H9 (cell line): ENCODE measurements around the gene ZNRF2. TPM values are rescaled to one million over a fixed set of nuclear protein-coding genes. Genes with fewer than 3 reads are reported as not detected.

ENCODE experiments used
- DNase-seq: peaks from one replicate; pipeline ENCODE4 v3.0.0-alpha.2; 2017
- H2AFZ ChIP-seq: one replicate; pipeline ENCODE4 v1.6.1; 2013; ENCODE audit warnings: mild to moderate bottlenecking, low read length, control low read depth, moderate library complexity
- H2AK5ac ChIP-seq: 2 replicates; pipeline ENCODE4 v1.6.1; 2013; ENCODE audit warnings: low read length, control low read depth, mixed read lengths; ENCODE audit not compliant: insufficient read length
- H2BK120ac ChIP-seq: one replicate; pipeline ENCODE4 v1.6.1; 2013; ENCODE audit warnings: low read depth, mild to moderate bottlenecking, low read length, control low read depth, inconsistent platforms; ENCODE audit not compliant: poor library complexity, severe bottlenecking
- H2BK12ac ChIP-seq: 2 replicates; pipeline ENCODE4 v1.6.1; 2013; ENCODE audit warnings: low read length, control low read depth, mixed read lengths, low read depth; ENCODE audit not compliant: insufficient read length
- H2BK15ac ChIP-seq: 2 replicates; pipeline ENCODE4 v1.6.1; 2013; ENCODE audit warnings: low read depth, low read length, control low read depth
- H2BK20ac ChIP-seq: one replicate; pipeline ENCODE4 v1.6.1; 2013; ENCODE audit warnings: low read depth, mild to moderate bottlenecking, low read length, control low read depth, inconsistent platforms; ENCODE audit not compliant: poor library complexity, severe bottlenecking
- H2BK5ac ChIP-seq: 2 replicates; pipeline ENCODE4 v1.6.1; 2013; ENCODE audit warnings: low read length, control low read depth, mixed read lengths; ENCODE audit not compliant: insufficient read length
- H3K14ac ChIP-seq: 2 replicates; pipeline ENCODE4 v1.6.1; 2013; ENCODE audit warnings: low read length, control low read depth; ENCODE audit not compliant: insufficient read depth
- H3K18ac ChIP-seq: 2 replicates; pipeline ENCODE4 v1.6.1; 2013; ENCODE audit warnings: low read depth, mild to moderate bottlenecking, mixed read lengths, low read length, control low read depth; ENCODE audit not compliant: insufficient read length
- H3K23ac ChIP-seq: 2 replicates; pipeline ENCODE4 v1.6.1; 2013; ENCODE audit warnings: low read length, control low read depth, mixed read lengths, low read depth; ENCODE audit not compliant: insufficient read length
- H3K23me2 ChIP-seq: 2 replicates; pipeline ENCODE4 v1.6.1; 2013; ENCODE audit warnings: low read depth, mild to moderate bottlenecking, mixed read lengths, low read length, control low read depth; ENCODE audit not compliant: insufficient read length, poor library complexity, severe bottlenecking
- H3K27ac ChIP-seq: 2 replicates; pipeline ENCODE4 v1.5.1; 2013; ENCODE audit warnings: low read length, control low read depth, mixed read lengths, low read depth; ENCODE audit not compliant: insufficient read length
- H3K27me3 ChIP-seq: 2 replicates; pipeline ENCODE4 v1.6.1; 2013; ENCODE audit warnings: low read length, control low read depth, inconsistent platforms; ENCODE audit not compliant: insufficient read depth
- H3K4ac ChIP-seq: 2 replicates; pipeline ENCODE4 v1.6.1; 2013; ENCODE audit warnings: low read depth, mild to moderate bottlenecking, control low read depth, inconsistent platforms, low read length, moderate library complexity
- H3K4me1 ChIP-seq: 2 replicates; pipeline ENCODE4 v1.6.1; 2013; ENCODE audit warnings: low read length, control low read depth, inconsistent platforms; ENCODE audit not compliant: insufficient read depth
- H3K4me2 ChIP-seq: 2 replicates; pipeline ENCODE4 v1.6.1; 2013; ENCODE audit warnings: low read length, control low read depth, mixed read lengths; ENCODE audit not compliant: insufficient read length, insufficient read depth
- H3K56ac ChIP-seq: 2 replicates; pipeline ENCODE4 v1.6.1; 2013; ENCODE audit warnings: low read depth, mild to moderate bottlenecking, mixed read lengths, low read length, control low read depth; ENCODE audit not compliant: insufficient read length
- H3K79me1 ChIP-seq: 2 replicates; pipeline ENCODE4 v1.6.1; 2013; ENCODE audit warnings: low read depth, mild to moderate bottlenecking, moderate library complexity, low read length, control low read depth, inconsistent platforms; ENCODE audit not compliant: insufficient read depth, poor library complexity, severe bottlenecking
- H3K79me2 ChIP-seq: 2 replicates; pipeline ENCODE4 v1.6.1; 2013; ENCODE audit warnings: low read length, control low read depth, inconsistent platforms; ENCODE audit not compliant: insufficient read depth
- H3K9ac ChIP-seq: 2 replicates; pipeline ENCODE4 v1.6.1; 2013; ENCODE audit warnings: low read length, control low read depth, mixed read lengths; ENCODE audit not compliant: insufficient read length; ENCODE audit errors: extremely low read depth
- H3K9me3 ChIP-seq: one replicate; pipeline ENCODE4 v1.6.1; 2013; ENCODE audit warnings: low read depth, low read length, inconsistent platforms; ENCODE audit not compliant: control insufficient read depth
- H3T11ph ChIP-seq: one replicate; pipeline ENCODE4 v1.6.1; 2013; ENCODE audit warnings: mild to moderate bottlenecking, low read length, control low read depth, inconsistent platforms
- H4K20me1 ChIP-seq: one replicate; pipeline ENCODE4 v1.6.1; 2013; ENCODE audit not compliant: control insufficient read depth, insufficient read length, insufficient read depth
- H4K5ac ChIP-seq: 2 replicates; pipeline ENCODE4 v1.6.1; 2013; ENCODE audit warnings: low read depth, mild to moderate bottlenecking, mixed read lengths, low read length, control low read depth; ENCODE audit not compliant: insufficient read length
- H4K8ac ChIP-seq: replicated peaks from 2 replicates; pipeline ENCODE4 v1.6.1; 2013; ENCODE audit warnings: low read length, control low read depth, mixed read lengths, low read depth; ENCODE audit not compliant: insufficient read length
- H4K91ac ChIP-seq: 2 replicates; pipeline ENCODE4 v1.6.1; 2013; ENCODE audit warnings: low read depth, mild to moderate bottlenecking, moderate library complexity, mixed read lengths, low read length, control low read depth; ENCODE audit not compliant: insufficient read length
- H3K27ac Mint-ChIP-seq, 3 experiments: 2 replicates in 2 of 3; 3 replicates in 1 of 3; pipeline ENCODE4 v1.8.0; 2020 to 2021; ENCODE audit warnings: mixed read lengths in 3 of 3, mild to moderate bottlenecking in 1 of 3, moderate library complexity in 1 of 3
- H3K27me3 Mint-ChIP-seq: 2 replicates; pipeline ENCODE4 v1.8.0; 2021; ENCODE audit warnings: low read depth, mild to moderate bottlenecking, moderate library complexity, mixed read lengths
- H3K36me3 Mint-ChIP-seq, 3 experiments: 2 replicates in 2 of 3; 3 replicates in 1 of 3; pipeline ENCODE4 v1.8.0; 2020 to 2021; ENCODE audit warnings: low read depth in 3 of 3, mixed read lengths in 3 of 3; ENCODE audit not compliant: insufficient read depth in 1 of 3
- H3K4me1 Mint-ChIP-seq, 2 experiments: 2 replicates each; pipeline ENCODE4 v1.8.0; 2020; ENCODE audit warnings: mixed read lengths in 2 of 2
- H3K4me3 Mint-ChIP-seq, 2 experiments: 2 replicates in 1 of 2; 3 replicates in 1 of 2; pipeline ENCODE4 v1.8.0; 2020 to 2021; ENCODE audit warnings: mild to moderate bottlenecking in 2 of 2, mixed read lengths in 2 of 2, moderate library complexity in 1 of 2
- H3K9me3 Mint-ChIP-seq, 2 experiments: 2 replicates in 1 of 2; 3 replicates in 1 of 2; pipeline ENCODE4 v1.8.0; 2020; ENCODE audit warnings: mild to moderate bottlenecking in 2 of 2, mixed read lengths in 2 of 2, moderate library complexity in 1 of 2
- WGBS: extraction: QIAGEN DNeasy Blood & Tissue Kit; methylation state at CpG from one replicate; pipeline ENCODE4 v1.1.7; 2013; ENCODE audit warnings: missing lambda C conversion rate, low lambda C conversion rate, mixed read lengths; ENCODE audit not compliant: insufficient read length; ENCODE audit errors: extremely low coverage; 5-methylcytosine and 5-hydroxymethylcytosine counted together
- total RNA-seq: library from RNA; stranded (reverse); gene quantifications from 2 replicates; pipeline ENCODE4 v1.2.1, GENCODE V29; 2021
- TF ChIP-seq, protein P1 (sequence below): fragments of 200-600 bp; sonication (generic); conservative IDR thresholded peaks from 3 replicates; pipeline ENCODE4 v1.8.0; 2021; ENCODE audit warnings: antibody characterized with exemption, mild to moderate bottlenecking

Gene ZNRF2
- total RNA-seq, 1 experiment from 2014 or later, result 16.5 TPM

DNA sequence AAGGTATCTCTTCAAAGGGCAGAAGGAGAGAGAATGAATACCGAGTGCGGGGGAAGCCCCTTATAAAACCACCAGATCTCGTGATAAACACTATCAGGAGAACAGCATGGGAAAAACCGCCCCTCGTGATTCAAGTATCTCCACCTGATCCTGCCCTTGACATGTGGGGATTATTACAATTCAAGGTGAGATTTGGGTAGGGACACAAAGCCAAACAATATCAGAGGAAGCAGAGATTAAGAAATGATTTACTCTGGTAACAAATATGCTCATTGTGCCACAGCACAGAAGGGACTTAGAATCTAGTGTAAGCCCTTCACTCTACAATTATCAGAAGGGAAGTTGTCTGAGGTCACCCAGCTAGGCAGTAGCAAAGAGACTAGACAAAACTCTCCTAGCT is 40.1 kb upstream of the ZNRF2 start:
- H2AK5ac ChIP-seq, result no peak overlapping the region
- no peak overlapping the region for H2BK5ac ChIP-seq
- no peak overlapping the region for H3K18ac ChIP-seq
- H4K20me1 ChIP-seq, result no peaks in the 10 kb centered on the region
- no peak overlapping the region for H4K5ac ChIP-seq
- no peak overlapping the region for H3K4me2 ChIP-seq
- no peak overlapping the region for H2BK20ac ChIP-seq
- no peak for DNase-seq
- WGBS, result no CpG with 5 or more reads among the region's 5 CpGs
- Mint-ChIP-seq H3K4me3 (no peak overlapping the region), H3K27me3 (peaks cover 3% of the 10 kb centered on the region), H3K9me3 (no peaks in the 10 kb centered on the region), H3K4me1 (peaks cover 14 to 18% of the 10 kb centered on the region in 2 experiments), H3K36me3 (no peaks in the 10 kb centered on the region), H3K27ac (no peak overlapping the region)
- peaks cover 6% of the 10 kb centered on the region; the same call in 1 of the 2 replicates for H3K4me1 ChIP-seq
- no peak overlapping the region for H3K9ac ChIP-seq
- H3K23ac ChIP-seq, result no peak overlapping the region
- no peaks in the 10 kb centered on the region for H3K79me2 ChIP-seq
- TF ChIP-seq, protein P1, sequence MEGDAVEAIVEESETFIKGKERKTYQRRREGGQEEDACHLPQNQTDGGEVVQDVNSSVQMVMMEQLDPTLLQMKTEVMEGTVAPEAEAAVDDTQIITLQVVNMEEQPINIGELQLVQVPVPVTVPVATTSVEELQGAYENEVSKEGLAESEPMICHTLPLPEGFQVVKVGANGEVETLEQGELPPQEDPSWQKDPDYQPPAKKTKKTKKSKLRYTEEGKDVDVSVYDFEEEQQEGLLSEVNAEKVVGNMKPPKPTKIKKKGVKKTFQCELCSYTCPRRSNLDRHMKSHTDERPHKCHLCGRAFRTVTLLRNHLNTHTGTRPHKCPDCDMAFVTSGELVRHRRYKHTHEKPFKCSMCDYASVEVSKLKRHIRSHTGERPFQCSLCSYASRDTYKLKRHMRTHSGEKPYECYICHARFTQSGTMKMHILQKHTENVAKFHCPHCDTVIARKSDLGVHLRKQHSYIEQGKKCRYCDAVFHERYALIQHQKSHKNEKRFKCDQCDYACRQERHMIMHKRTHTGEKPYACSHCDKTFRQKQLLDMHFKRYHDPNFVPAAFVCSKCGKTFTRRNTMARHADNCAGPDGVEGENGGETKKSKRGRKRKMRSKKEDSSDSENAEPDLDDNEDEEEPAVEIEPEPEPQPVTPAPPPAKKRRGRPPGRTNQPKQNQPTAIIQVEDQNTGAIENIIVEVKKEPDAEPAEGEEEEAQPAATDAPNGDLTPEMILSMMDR, result no peak
- H3K4ac ChIP-seq, result no peak overlapping the region
- no peak overlapping the region for H4K91ac ChIP-seq
- no peak overlapping the region for H2AFZ ChIP-seq
- H3K27ac ChIP-seq, result no peak overlapping the region
- H4K8ac ChIP-seq, result no peak overlapping the region
- no peaks in the 10 kb centered on the region for H3K9me3 ChIP-seq
- H3K23me2 ChIP-seq, result no peaks in the 10 kb centered on the region
- H2BK15ac ChIP-seq, result no peak overlapping the region
- H3K79me1 ChIP-seq, result no peaks in the 10 kb centered on the region
- no peaks in the 10 kb centered on the region for H3K27me3 ChIP-seq
- H3T11ph ChIP-seq, result no peak overlapping the region
- no peak overlapping the region for H3K14ac ChIP-seq
- H3K56ac ChIP-seq, result no peak overlapping the region
- no peak overlapping the region for H2BK12ac ChIP-seq
- H2BK120ac ChIP-seq, result no peak overlapping the region
